HG02973 (cell line): ENCODE measurements around the gene AMPH.
"Not testable (repeated sequence)": the region's sequence is repeated elsewhere in the genome, so short reads cannot be mapped to it uniquely, and the experiment has no call there.

Experiments
- ATAC-seq: cut with Tn5 transposase; IDR thresholded peaks from one replicate; pipeline ENCODE4 v1.9.1; 2021; ENCODE audit warnings: moderate library complexity; ENCODE audit not compliant: unreplicated experiment

The AMPH gene

GRCh38 chr7:38628630-38629385 lies 2.4 kb downstream of the AMPH start:
- ATAC-seq: no peak

- no peak for ATAC-seq
These were observed 5.3 kb downstream of the AMPH start for GRCh38 chr7:38625866-38626265.

GRCh38 chr7:38615665-38616064 lies 15.5 kb downstream of the AMPH start:
- no peak for ATAC-seq

GRCh38 chr7:38607466-38607865 lies 23.7 kb downstream of the AMPH start:
- ATAC-seq: no peak

- ATAC-seq: no peak
These were observed 30.4 kb downstream of the AMPH start for GRCh38 chr7:38600741-38601140.

GRCh38 chr7:38594949-38595348 lies 36.2 kb downstream of the AMPH start:
- no peak for ATAC-seq

- ATAC-seq: no peak
These were observed 38.4 kb downstream of the AMPH start for GRCh38 chr7:38592737-38593288.

- no peak for ATAC-seq
These were observed 45.4 kb downstream of the AMPH start for GRCh38 chr7:38585572-38586354.

- ATAC-seq: no peak
These were observed 46.5 kb downstream of the AMPH start for GRCh38 chr7:38584443-38585210.

GRCh38 chr7:38580485-38580884 lies 50.7 kb downstream of the AMPH start:
- no peak for ATAC-seq

- no peak for ATAC-seq
These were observed 57.1 kb downstream of the AMPH start for GRCh38 chr7:38574086-38574485.

GRCh38 chr7:38571620-38572019 lies 59.6 kb downstream of the AMPH start:
- ATAC-seq: not testable (repeated sequence)

GRCh38 chr7:38568497-38568896 lies 62.7 kb downstream of the AMPH start:
- no peak for ATAC-seq

GRCh38 chr7:38565289-38565688 lies 65.9 kb downstream of the AMPH start:
- no peak for ATAC-seq

GRCh38 chr7:38563741-38564140 lies 67.4 kb downstream of the AMPH start:
- no peak for ATAC-seq

- no peak for ATAC-seq
These were observed 70.0 kb downstream of the AMPH start for GRCh38 chr7:38561166-38561565.

GRCh38 chr7:38558761-38559345 lies 72.3 kb downstream of the AMPH start:
- no peak for ATAC-seq

- ATAC-seq: no peak
These were observed 76.6 kb downstream of the AMPH start for GRCh38 chr7:38554586-38554985.

GRCh38 chr7:38550836-38551235 lies 80.3 kb downstream of the AMPH start:
- no peak for ATAC-seq

- no peak for ATAC-seq
These were observed 82.6 kb downstream of the AMPH start for GRCh38 chr7:38548605-38549004.

GRCh38 chr7:38546763-38547162 lies 84.4 kb downstream of the AMPH start:
- ATAC-seq: no peak
